ENCODE results near the gene SUGCT. TPM values are rescaled to one million over a fixed set of nuclear protein-coding genes. Genes with fewer than 3 reads are reported as not detected.

SUGCT gene
- total and polyA plus RNA-seq, 2 of the 8 experiments (the other 6 are each of a cell fraction or from before 2014, with no cell fraction given), result 2.8 to 5.4 TPM

GRCh38 chr7:40098810-40099209 is 36.0 kb upstream of the SUGCT start (continued):
- TF ChIP-seq RAD21 (IDR thresholded peaks at IDR 0.05 in 1 of 2, conservative IDR thresholded peaks at IDR 0.05 in 1 of 2; ENCODE audit: low read depth in 2 of 2, low read length in 2 of 2) (no peak), RNF2 (IDR thresholded peaks at IDR 0.05; ENCODE audit: borderline replicate concordance, low read depth, low read length, missing control alignments, poor library complexity, severe bottlenecking) (no peak), ATF3 (IDR thresholded peaks at IDR 0.05; ENCODE audit: insufficient read depth, low read depth, low read length) (no peak), KDM4A (IDR thresholded peaks at IDR 0.05; ENCODE audit: low read depth, low read length, severe bottlenecking) (no peak), ZNF274 (IDR thresholded peaks at IDR 0.05; ENCODE audit: borderline replicate concordance, extremely low read depth, low read length) (no peak), GTF2F1 (IDR thresholded peaks at IDR 0.05; ENCODE audit: borderline replicate concordance, low read depth, low read length) (no peak)
